ENCODE measurements around the gene BTBD2. TPM values are rescaled to one million over a fixed set of nuclear protein-coding genes. Genes with fewer than 3 reads are reported as not detected.

BTBD2 gene
- total RNA-seq, 2 donors from 2014 or later, result 48.7 to 56.2 TPM

- H3K4me1 Mint-ChIP-seq (ENCODE audit: low read depth), result peaks cover 11% of the 10 kb centered on the region
- H3K4me3 Mint-ChIP-seq, result no peak overlapping the region
- H3K9me3 Mint-ChIP-seq, result no peaks in the 10 kb centered on the region
- H3K36me3 Mint-ChIP-seq (ENCODE audit: insufficient read depth in 2 of 2), result no peaks in the 10 kb centered on the region
- ATAC-seq (replicated peaks in 1 of 2), result no peak
- H3K27me3 Mint-ChIP-seq (ENCODE audit: low read depth), result no peaks in the 10 kb centered on the region
- DNase-seq, result no peak
- no peak overlapping the region for H3K27ac Mint-ChIP-seq
These were observed 59.4 kb downstream of the BTBD2 start for GRCh38 chr19:1956122-1956494.

DNA sequence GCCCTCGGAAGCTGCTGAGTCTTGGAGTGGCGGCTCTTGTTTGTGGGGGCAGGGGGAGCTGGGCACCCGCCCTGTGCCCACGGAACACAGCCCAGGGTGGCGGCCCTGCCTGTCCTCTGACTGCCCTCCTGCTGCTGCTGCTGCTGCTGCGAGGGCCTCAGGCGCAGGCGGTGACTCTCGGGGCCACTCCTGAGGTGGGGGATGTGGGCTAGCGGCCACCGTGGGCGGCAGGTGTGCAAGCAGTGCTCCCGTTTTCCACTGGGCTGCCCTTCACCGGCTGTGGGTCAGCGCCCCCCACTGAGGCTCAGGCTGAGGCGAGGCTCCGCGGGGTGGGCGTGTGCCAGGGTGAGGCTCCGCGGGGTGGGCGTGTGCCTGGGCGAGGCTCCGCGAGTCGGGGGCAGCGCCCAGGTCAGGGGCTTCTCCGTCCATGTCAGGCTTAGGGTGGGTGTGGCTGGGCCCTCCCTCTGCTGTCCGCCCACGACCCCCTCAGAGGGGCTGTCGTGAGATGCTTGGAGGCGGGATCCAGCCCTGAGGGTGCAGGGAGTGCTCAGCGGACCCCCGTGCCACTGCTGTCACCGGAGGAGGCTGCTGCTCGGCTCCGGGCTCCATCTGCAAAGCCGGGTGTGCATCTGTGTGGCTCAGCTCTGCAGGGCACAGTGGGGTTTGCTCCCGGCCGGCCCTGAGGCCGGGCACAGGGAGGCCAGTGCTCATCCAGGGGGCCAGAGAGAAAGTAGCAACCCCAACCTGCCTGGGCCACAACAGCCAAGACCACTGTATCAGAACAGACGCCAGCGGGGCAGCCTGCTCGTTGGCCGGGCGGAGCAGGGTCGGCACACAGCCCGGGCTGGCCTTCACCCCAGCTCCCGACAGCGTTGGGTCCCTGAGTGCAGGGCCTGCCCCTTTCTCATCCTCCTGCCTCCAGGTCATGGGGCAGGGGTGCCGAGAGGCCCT, 60.1 kb downstream of the BTBD2 start:
- no peaks in the 10 kb centered on the region for H3K27me3 Mint-ChIP-seq (ENCODE audit: low read depth)
- H3K4me1 Mint-ChIP-seq (ENCODE audit: low read depth), result peaks cover 7% of the 10 kb centered on the region
- DNase-seq (no peak), ATAC-seq (replicated peaks in 1 of 2) (no peak)
- no peaks in the 10 kb centered on the region for H3K9me3 Mint-ChIP-seq
- H3K4me3 Mint-ChIP-seq, result no peak overlapping the region
- no peaks in the 10 kb centered on the region for H3K36me3 Mint-ChIP-seq (ENCODE audit: insufficient read depth in 2 of 2)
- H3K27ac Mint-ChIP-seq, result no peak overlapping the region

- Mint-ChIP-seq H3K9me3 (no peaks in the 10 kb centered on the region), H3K4me1 (ENCODE audit: low read depth) (peaks cover 5% of the 10 kb centered on the region), H3K4me3 (no peak overlapping the region), H3K36me3 (ENCODE audit: insufficient read depth in 2 of 2) (no peaks in the 10 kb centered on the region), H3K27ac (no peak overlapping the region), H3K27me3 (ENCODE audit: low read depth) (no peaks in the 10 kb centered on the region)
- ATAC-seq (replicated peaks in 1 of 2) (no peak), DNase-seq (no peak)
These were observed 61.0 kb downstream of the BTBD2 start for GRCh38 chr19:1954532-1954933.

GRCh38 chr19:1953441-1954094, 61.9 kb downstream of the BTBD2 start:
- DNase-seq, result no peak
- Mint-ChIP-seq H3K36me3 (ENCODE audit: insufficient read depth in 2 of 2) (no peaks in the 10 kb centered on the region), H3K4me1 (ENCODE audit: low read depth) (peaks cover 9% of the 10 kb centered on the region), H3K27ac (no peak overlapping the region), H3K27me3 (ENCODE audit: low read depth) (no peaks in the 10 kb centered on the region), H3K9me3 (no peaks in the 10 kb centered on the region), H3K4me3 (no peak overlapping the region)
- no peak for ATAC-seq (replicated peaks in 1 of 2)

GRCh38 chr19:1953037-1953436, 62.5 kb downstream of the BTBD2 start:
- Mint-ChIP-seq H3K9me3 (no peaks in the 10 kb centered on the region), H3K4me1 (ENCODE audit: low read depth) (peaks cover 9% of the 10 kb centered on the region), H3K36me3 (ENCODE audit: insufficient read depth in 2 of 2) (no peaks in the 10 kb centered on the region), H3K4me3 (no peak overlapping the region), H3K27ac (no peak overlapping the region), H3K27me3 (ENCODE audit: low read depth) (no peaks in the 10 kb centered on the region)
- no peak for ATAC-seq (replicated peaks in 1 of 2)
- DNase-seq, result no peak

- DNase-seq, result no peak
- no peaks in the 10 kb centered on the region for H3K9me3 Mint-ChIP-seq
- H3K36me3 Mint-ChIP-seq (ENCODE audit: insufficient read depth in 2 of 2), result no peaks in the 10 kb centered on the region
- ATAC-seq (replicated peaks in 1 of 2), result no peak
- peaks cover 9% of the 10 kb centered on the region for H3K4me1 Mint-ChIP-seq (ENCODE audit: low read depth)
- H3K4me3 Mint-ChIP-seq, result no peak overlapping the region
- no peak overlapping the region for H3K27ac Mint-ChIP-seq
- no peaks in the 10 kb centered on the region for H3K27me3 Mint-ChIP-seq (ENCODE audit: low read depth)
These were observed 62.9 kb downstream of the BTBD2 start for GRCh38 chr19:1952635-1953034.

GRCh38 chr19:1950640-1951039, 64.9 kb downstream of the BTBD2 start:
- H3K27ac Mint-ChIP-seq, result no peak overlapping the region
- ATAC-seq (replicated peaks in 1 of 2) (no peak), DNase-seq (no peak)
- peaks cover 9% of the 10 kb centered on the region for H3K4me1 Mint-ChIP-seq (ENCODE audit: low read depth)
- H3K27me3 Mint-ChIP-seq (ENCODE audit: low read depth), result no peaks in the 10 kb centered on the region
- H3K4me3 Mint-ChIP-seq, result no peak overlapping the region
- H3K9me3 Mint-ChIP-seq, result no peaks in the 10 kb centered on the region
- no peaks in the 10 kb centered on the region for H3K36me3 Mint-ChIP-seq (ENCODE audit: insufficient read depth in 2 of 2)

GRCh38 chr19:1949304-1950101, 66.0 kb downstream of the BTBD2 start:
- peaks cover 10% of the 10 kb centered on the region for H3K4me1 Mint-ChIP-seq (ENCODE audit: low read depth)
- no peak for DNase-seq
- ATAC-seq (replicated peaks in 1 of 2), result no peak
- H3K9me3 Mint-ChIP-seq, result no peaks in the 10 kb centered on the region
- no peaks in the 10 kb centered on the region for H3K27me3 Mint-ChIP-seq (ENCODE audit: low read depth)
- H3K36me3 Mint-ChIP-seq (ENCODE audit: insufficient read depth in 2 of 2), result no peaks in the 10 kb centered on the region
- no peak overlapping the region for H3K27ac Mint-ChIP-seq
- H3K4me3 Mint-ChIP-seq, result no peak overlapping the region

DNA sequence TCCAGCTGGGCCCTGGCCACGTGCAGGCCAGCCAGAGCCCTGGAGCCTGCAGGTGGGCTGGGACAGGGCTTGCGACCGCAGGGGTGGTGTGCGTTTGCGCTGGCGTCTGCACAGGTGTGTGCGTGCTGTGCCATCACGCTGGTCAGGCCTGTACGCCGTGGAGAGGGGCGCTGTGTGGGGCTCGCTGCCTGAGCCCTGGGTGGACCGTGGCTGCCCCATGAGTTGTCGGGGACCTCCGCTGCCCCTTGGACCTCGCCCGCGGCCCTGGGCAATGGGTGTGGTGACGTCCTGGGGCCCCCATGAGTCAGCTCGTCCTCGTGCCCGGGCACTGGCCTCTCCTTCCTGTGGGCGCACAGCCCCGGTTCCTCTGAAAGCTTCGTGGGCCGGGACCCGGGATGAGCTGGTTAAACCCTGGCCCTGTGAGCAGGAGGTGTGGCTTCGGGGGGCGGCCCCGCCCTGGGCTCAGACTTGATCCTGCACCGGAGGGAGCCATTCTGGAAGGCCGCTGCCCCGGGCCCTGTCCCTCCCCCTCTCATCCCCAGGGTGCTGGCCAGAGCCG, 67.8 kb downstream of the BTBD2 start:
- Mint-ChIP-seq H3K36me3 (ENCODE audit: insufficient read depth in 2 of 2) (no peaks in the 10 kb centered on the region), H3K4me3 (no peak overlapping the region), H3K4me1 (ENCODE audit: low read depth) (peaks cover 24% of the 10 kb centered on the region), H3K27ac (no peak overlapping the region), H3K9me3 (no peaks in the 10 kb centered on the region), H3K27me3 (ENCODE audit: low read depth) (no peaks in the 10 kb centered on the region)
- DNase-seq, result no peak
- no peak for ATAC-seq (replicated peaks in 1 of 2)

- H3K36me3 Mint-ChIP-seq (ENCODE audit: insufficient read depth in 2 of 2), result peaks cover 0 to 2% of the 10 kb centered on the region in 2 donors
- H3K4me3 Mint-ChIP-seq, result no peak overlapping the region
- DNase-seq (peak; percentile 35 to 38), ATAC-seq (replicated peaks in 1 of 2) (no peak)
- H3K27ac Mint-ChIP-seq, result no peak overlapping the region
- H3K4me1 Mint-ChIP-seq (ENCODE audit: low read depth), result peaks cover 27% of the 10 kb centered on the region
- H3K9me3 Mint-ChIP-seq, result no peaks in the 10 kb centered on the region
- no peaks in the 10 kb centered on the region for H3K27me3 Mint-ChIP-seq (ENCODE audit: low read depth)
These were observed 69.6 kb downstream of the BTBD2 start for GRCh38 chr19:1945899-1946298.

- Mint-ChIP-seq H3K4me3 (peak overlapping the region in 1 of 2 donors; percentile 29), H3K27ac (no peak overlapping the region), H3K4me1 (ENCODE audit: low read depth) (peaks cover 29% of the 10 kb centered on the region), H3K27me3 (ENCODE audit: low read depth) (no peaks in the 10 kb centered on the region), H3K36me3 (ENCODE audit: insufficient read depth in 2 of 2) (peaks cover 0 to 2% of the 10 kb centered on the region in 2 donors), H3K9me3 (no peaks in the 10 kb centered on the region)
- DNase-seq (no peak), ATAC-seq (replicated peaks in 1 of 2) (no peak)
These were observed 70.5 kb downstream of the BTBD2 start for GRCh38 chr19:1944916-1945561.

DNA sequence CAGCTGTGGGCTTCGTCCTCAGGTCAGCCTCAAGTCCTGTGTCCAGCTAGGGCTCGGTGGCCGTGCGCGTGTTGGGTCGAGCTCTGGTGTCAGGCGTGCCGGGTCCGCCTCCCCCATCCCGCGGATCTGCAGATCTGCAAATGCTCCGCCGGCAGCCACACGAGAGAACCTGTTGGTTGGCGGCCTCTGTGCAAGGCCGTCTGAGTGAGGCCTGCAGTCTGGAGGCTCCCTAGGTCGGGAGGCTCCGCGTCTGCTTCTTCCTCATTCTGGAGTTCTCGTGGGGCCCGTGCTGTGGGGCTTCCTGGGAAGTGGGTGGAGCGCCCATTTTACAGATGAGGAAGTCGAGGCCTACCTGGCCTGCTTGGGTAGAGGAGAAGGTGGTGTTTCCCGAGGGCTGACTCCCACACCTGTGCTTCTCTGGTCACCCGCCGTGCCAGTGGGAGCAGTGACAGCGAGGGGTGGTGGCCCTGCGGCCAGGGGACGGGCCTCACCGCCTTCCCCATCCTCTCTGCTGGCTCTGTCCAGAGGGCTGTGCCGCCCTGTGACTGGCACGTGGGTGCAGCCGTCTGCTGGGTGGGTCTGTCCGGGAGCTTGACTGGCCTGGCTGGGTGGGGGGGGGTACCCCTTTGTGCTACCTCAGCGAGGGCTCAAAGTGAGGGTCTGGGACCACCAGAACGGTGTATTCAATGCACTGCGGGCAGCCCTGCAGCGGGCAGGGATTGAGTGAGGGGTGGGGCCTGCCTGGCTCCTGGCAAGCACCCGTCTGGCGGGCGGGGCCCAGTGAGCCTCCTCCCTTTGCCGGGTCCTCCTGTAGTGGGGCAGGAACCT, 71.2 kb downstream of the BTBD2 start:
- Mint-ChIP-seq H3K36me3 (ENCODE audit: insufficient read depth in 2 of 2) (peaks cover 0 to 2% of the 10 kb centered on the region in 2 donors), H3K27ac (no peak overlapping the region), H3K4me1 (ENCODE audit: low read depth) (peaks cover 34% of the 10 kb centered on the region), H3K4me3 (peak overlapping the region; percentile 37 to 88), H3K9me3 (no peaks in the 10 kb centered on the region), H3K27me3 (ENCODE audit: low read depth) (no peaks in the 10 kb centered on the region)
- DNase-seq, result no peak
- no peak for ATAC-seq (replicated peaks in 1 of 2)
